Keratinocyte (primary cell): ENCODE results near the gene TLL1. TPM values are rescaled to one million over a fixed set of nuclear protein-coding genes. Genes with fewer than 3 reads are reported as not detected.

Experiments
- DNase-seq: peaks from one replicate; pipeline ENCODE4 v3.0.0-alpha.2; 2011; ENCODE audit warnings: low read depth, missing footprints, low spot score
- FAIRE-seq: peaks from 2 replicates; lab custom pipeline; 2011; peaks lifted over from hg19 to GRCh38; lab: Jason Lieb, UNC
- H2AFZ ChIP-seq: 2 replicates; pipeline ENCODE4 v1.6.0; 2012; ENCODE audit warnings: low read length, control low read depth, inconsistent platforms; ENCODE audit not compliant: control insufficient read depth
- H3K27ac ChIP-seq: 2 replicates; pipeline ENCODE4 v1.5.1; 2011; ENCODE audit warnings: low read length; ENCODE audit not compliant: control insufficient read depth, insufficient read depth
- H3K27me3 ChIP-seq: 3 replicates; pipeline ENCODE4 v1.6.0; 2011; ENCODE audit warnings: low read length; ENCODE audit not compliant: control insufficient read depth, insufficient read depth; ENCODE audit errors: extremely low read depth
- H3K36me3 ChIP-seq, 2 experiments: 2 replicates in 1 of 2; 3 replicates in 1 of 2; pipeline ENCODE4 v1.5.1; 2011; ENCODE audit warnings: low read length in 2 of 2, mild to moderate bottlenecking in 1 of 2; ENCODE audit not compliant: control insufficient read depth in 2 of 2, insufficient read depth in 2 of 2; ENCODE audit errors: extremely low read depth in 1 of 2
- H3K4me1 ChIP-seq: 3 replicates; pipeline ENCODE4 v1.5.1; 2011; ENCODE audit warnings: low read length; ENCODE audit not compliant: control insufficient read depth, insufficient read depth; ENCODE audit errors: extremely low read depth
- H3K4me2 ChIP-seq: 3 replicates; pipeline ENCODE4 v1.6.0; 2011; ENCODE audit warnings: low read depth, low read length; ENCODE audit not compliant: control insufficient read depth, insufficient read depth; ENCODE audit errors: extremely low read depth
- H3K4me3 ChIP-seq, 3 experiments: fragments of 200-600 bp in 1 of 3; sonication (generic) in 1 of 3; 2 replicates in 2 of 3; 3 replicates in 1 of 3; pipeline ENCODE4 v1.5.1; 2011 to 2016; ENCODE audit warnings: low read length in 3 of 3, mild to moderate bottlenecking in 3 of 3, control low read depth in 2 of 3, inconsistent platforms in 1 of 3, low read depth in 1 of 3, mixed read lengths in 1 of 3, mixed run types in 1 of 3, moderate library complexity in 1 of 3; ENCODE audit not compliant: control insufficient read depth in 2 of 3, insufficient read depth in 2 of 3; ENCODE audit errors: extremely low read depth in 1 of 3
- H3K79me2 ChIP-seq: 2 replicates; pipeline ENCODE4 v1.6.0; 2012; ENCODE audit warnings: low read length; ENCODE audit not compliant: control insufficient read depth, insufficient read depth
- H3K9ac ChIP-seq: 3 replicates; pipeline ENCODE4 v1.6.0; 2011; ENCODE audit warnings: low read length; ENCODE audit not compliant: control insufficient read depth, insufficient read depth; ENCODE audit errors: extremely low read depth
- H3K9me1 ChIP-seq: 3 replicates; pipeline ENCODE4 v1.6.0; 2011; ENCODE audit warnings: low read length; ENCODE audit not compliant: control insufficient read depth, insufficient read depth; ENCODE audit errors: extremely low read depth
- H3K9me3 ChIP-seq: 2 replicates; pipeline ENCODE4 v1.5.1; 2012; ENCODE audit warnings: low read depth, low read length; ENCODE audit not compliant: control insufficient read depth
- H4K20me1 ChIP-seq: 3 replicates; pipeline ENCODE4 v1.6.0; 2011; ENCODE audit warnings: low read length; ENCODE audit not compliant: control insufficient read depth, insufficient read depth; ENCODE audit errors: extremely low read depth
- EZH2 ChIP-seq: IDR thresholded peaks from one replicate; pipeline ENCODE4 v1.6.1; 2012; ENCODE audit warnings: inconsistent platforms, mild to moderate bottlenecking, low read length, moderate library complexity
- dilution Hi-C: fragments of 300-500 bp; cut with MboI; formaldehyde crosslinking; loops from one replicate; pipeline ENCODE4 v1.7.0; 2020; ENCODE audit warnings: low sequenced_read_pairs; ENCODE audit not compliant: extremely low pct_ligation_motif_present
- polyA plus RNA-seq, 5 experiments: library from polyadenylated mRNA; depleted of rRNA in 3 of 5; stranded (reverse) in 3 of 5; stranded (forward) in 1 of 5; unstranded in 1 of 5; fragments of >200 nt; gene quantifications; 1 replicate in 1 of 5; 2 replicates in 3 of 5; 3 replicates in 1 of 5; pipeline versions ENCODE4 v1.2.1 to v1.2.3, GENCODE V29; 2011 to 2012; ENCODE audit warnings: missing spikeins in 2 of 5, low read depth in 1 of 5, low replicate concordance in 1 of 5
- TF ChIP-seq, protein P1 (sequence below), 3 experiments: IDR thresholded peaks in 1 of 3; conservative IDR thresholded peaks in 1 of 3; optimal IDR thresholded peaks in 1 of 3; 2 replicates in 2 of 3; 3 replicates in 1 of 3; pipeline versions ENCODE3 to v1.5.1; 2011; ENCODE audit warnings: low read length in 3 of 3, mild to moderate bottlenecking in 3 of 3, moderate library complexity in 2 of 3, control low read depth in 1 of 3, inconsistent platforms in 1 of 3; ENCODE audit not compliant: insufficient read depth in 2 of 3; ENCODE audit errors: extremely low read depth in 1 of 3

TLL1 gene
- polyA plus RNA-seq, 1 donor (not counting 4 experiments of a cell fraction or from before 2014, with no cell fraction given) = 1.5 TPM

DNA sequence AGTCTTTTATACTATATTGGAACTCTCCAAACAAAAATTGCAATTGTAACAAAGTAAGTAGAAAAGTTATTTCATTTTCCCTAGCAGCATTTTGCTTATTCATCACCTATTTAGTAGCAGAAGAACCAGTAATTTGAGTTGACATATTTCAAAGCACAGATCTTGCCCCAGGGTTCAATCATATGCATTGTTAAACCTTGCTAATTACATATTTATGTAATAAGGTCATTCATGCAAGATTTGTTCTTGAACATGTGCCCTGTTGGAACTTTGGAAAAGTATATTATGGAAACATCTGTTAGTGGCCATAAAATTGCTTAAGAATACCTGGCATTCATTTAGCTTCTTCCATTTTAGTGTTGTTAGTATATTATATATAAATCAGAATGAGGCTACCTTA is 191.7 kb downstream of the TLL1 start:
- Histone ChIP-seq H3K27ac (peak overlapping the region; percentile 53), H3K9me1 (no peaks in the 10 kb centered on the region), H3K27me3 (no peaks in the 10 kb centered on the region), H3K79me2 (no peaks in the 10 kb centered on the region), H3K9me3 (no peaks in the 10 kb centered on the region), H2AFZ (no peak overlapping the region), H3K9ac (no peak overlapping the region), H4K20me1 (no peaks in the 10 kb centered on the region), H3K36me3 (no peaks in the 10 kb centered on the region), H3K4me3 (peak overlapping the region in 1 of 3 experiments; percentile 5), H3K4me1 (peaks cover 17% of the 10 kb centered on the region), H3K4me2 (peak overlapping the region; percentile 39)
- TF ChIP-seq, protein P1, sequence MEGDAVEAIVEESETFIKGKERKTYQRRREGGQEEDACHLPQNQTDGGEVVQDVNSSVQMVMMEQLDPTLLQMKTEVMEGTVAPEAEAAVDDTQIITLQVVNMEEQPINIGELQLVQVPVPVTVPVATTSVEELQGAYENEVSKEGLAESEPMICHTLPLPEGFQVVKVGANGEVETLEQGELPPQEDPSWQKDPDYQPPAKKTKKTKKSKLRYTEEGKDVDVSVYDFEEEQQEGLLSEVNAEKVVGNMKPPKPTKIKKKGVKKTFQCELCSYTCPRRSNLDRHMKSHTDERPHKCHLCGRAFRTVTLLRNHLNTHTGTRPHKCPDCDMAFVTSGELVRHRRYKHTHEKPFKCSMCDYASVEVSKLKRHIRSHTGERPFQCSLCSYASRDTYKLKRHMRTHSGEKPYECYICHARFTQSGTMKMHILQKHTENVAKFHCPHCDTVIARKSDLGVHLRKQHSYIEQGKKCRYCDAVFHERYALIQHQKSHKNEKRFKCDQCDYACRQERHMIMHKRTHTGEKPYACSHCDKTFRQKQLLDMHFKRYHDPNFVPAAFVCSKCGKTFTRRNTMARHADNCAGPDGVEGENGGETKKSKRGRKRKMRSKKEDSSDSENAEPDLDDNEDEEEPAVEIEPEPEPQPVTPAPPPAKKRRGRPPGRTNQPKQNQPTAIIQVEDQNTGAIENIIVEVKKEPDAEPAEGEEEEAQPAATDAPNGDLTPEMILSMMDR (optimal IDR thresholded peaks at IDR 0.05 in 1 of 3, IDR thresholded peaks at IDR 0.05 in 1 of 3, conservative IDR thresholded peaks at IDR 0.05 in 1 of 3; ENCODE audit: extremely low read depth in 1 of 3, insufficient read depth in 2 of 3, low read length in 3 of 3) = no peak
- no peak for TF ChIP-seq EZH2
- DNase-seq = peak; percentile 53
- dilution Hi-C loops = no loop called here
- peak; percentile 59 for FAIRE-seq

DNA sequence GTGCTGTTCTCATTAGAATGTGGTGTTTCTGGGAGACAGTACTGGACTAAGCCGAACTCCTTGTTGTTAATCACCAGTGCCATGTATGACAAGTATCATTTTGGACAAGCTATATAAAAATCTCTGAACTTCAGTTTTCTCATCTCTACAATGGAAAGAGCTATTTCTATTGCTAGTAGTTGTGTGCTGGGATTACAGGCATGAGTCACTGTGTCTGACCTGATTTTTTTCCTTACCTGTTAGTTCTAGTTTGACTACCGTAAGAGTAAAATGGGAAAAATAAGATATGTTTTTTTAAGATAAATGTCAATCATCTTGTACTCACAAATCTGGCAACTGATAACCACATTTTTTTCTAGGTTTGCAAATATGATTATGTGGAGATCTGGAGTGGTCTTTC is 192.3 kb downstream of the TLL1 start:
- Histone ChIP-seq H3K79me2 (no peaks in the 10 kb centered on the region), H3K4me1 (peaks cover 17% of the 10 kb centered on the region), H3K4me2 (peak overlapping the region; percentile 39), H4K20me1 (no peaks in the 10 kb centered on the region), H2AFZ (peak overlapping the region; percentile 57), H3K27ac (peak overlapping the region; percentile 38), H3K9me1 (no peaks in the 10 kb centered on the region), H3K27me3 (no peaks in the 10 kb centered on the region), H3K4me3 (no peak overlapping the region), H3K36me3 (no peaks in the 10 kb centered on the region), H3K9ac (no peak overlapping the region), H3K9me3 (no peaks in the 10 kb centered on the region)
- dilution Hi-C loops = no loop called here
- TF ChIP-seq EZH2 = no peak
- TF ChIP-seq, protein P1 (optimal IDR thresholded peaks at IDR 0.05 in 1 of 3, IDR thresholded peaks at IDR 0.05 in 1 of 3, conservative IDR thresholded peaks at IDR 0.05 in 1 of 3; ENCODE audit: extremely low read depth in 1 of 3, insufficient read depth in 2 of 3, low read length in 3 of 3) = no peak
- DNase-seq = no peak
- peak; percentile 71 for FAIRE-seq
